Measurements from ENCODE around the gene OR14A16. TPM values are rescaled to one million over a fixed set of nuclear protein-coding genes. Genes with fewer than 3 reads are reported as not detected.

OR14A16 gene, protein sequence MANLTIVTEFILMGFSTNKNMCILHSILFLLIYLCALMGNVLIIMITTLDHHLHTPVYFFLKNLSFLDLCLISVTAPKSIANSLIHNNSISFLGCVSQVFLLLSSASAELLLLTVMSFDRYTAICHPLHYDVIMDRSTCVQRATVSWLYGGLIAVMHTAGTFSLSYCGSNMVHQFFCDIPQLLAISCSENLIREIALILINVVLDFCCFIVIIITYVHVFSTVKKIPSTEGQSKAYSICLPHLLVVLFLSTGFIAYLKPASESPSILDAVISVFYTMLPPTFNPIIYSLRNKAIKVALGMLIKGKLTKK
- total RNA-seq: not detected in 2 replicates

DNA sequence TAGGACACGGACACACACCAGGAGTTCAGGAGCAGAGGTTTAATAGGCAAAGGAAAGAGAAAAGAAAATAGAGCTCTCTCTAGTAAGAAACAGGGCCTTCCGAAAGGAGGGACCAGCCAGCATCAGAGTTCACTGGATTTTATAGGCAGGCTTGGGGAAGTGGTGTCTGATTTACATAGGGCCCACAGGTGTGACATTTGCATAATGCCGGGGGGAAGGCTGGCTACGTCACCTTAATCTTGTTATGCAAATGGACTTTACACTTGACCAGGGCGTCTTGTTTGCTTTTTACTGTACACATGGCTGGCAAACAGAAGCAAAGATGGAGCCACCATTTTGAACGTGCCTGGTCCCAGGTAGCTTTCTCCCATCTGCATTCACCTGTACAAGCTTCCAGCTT is at the start of gene OR14A16:
TSS of gene OR14A16 (minus strand) at position 97 of the 400 bp plus-strand sequence. CDS start 8,390 bp downstream, outside the sequence.

DNA sequence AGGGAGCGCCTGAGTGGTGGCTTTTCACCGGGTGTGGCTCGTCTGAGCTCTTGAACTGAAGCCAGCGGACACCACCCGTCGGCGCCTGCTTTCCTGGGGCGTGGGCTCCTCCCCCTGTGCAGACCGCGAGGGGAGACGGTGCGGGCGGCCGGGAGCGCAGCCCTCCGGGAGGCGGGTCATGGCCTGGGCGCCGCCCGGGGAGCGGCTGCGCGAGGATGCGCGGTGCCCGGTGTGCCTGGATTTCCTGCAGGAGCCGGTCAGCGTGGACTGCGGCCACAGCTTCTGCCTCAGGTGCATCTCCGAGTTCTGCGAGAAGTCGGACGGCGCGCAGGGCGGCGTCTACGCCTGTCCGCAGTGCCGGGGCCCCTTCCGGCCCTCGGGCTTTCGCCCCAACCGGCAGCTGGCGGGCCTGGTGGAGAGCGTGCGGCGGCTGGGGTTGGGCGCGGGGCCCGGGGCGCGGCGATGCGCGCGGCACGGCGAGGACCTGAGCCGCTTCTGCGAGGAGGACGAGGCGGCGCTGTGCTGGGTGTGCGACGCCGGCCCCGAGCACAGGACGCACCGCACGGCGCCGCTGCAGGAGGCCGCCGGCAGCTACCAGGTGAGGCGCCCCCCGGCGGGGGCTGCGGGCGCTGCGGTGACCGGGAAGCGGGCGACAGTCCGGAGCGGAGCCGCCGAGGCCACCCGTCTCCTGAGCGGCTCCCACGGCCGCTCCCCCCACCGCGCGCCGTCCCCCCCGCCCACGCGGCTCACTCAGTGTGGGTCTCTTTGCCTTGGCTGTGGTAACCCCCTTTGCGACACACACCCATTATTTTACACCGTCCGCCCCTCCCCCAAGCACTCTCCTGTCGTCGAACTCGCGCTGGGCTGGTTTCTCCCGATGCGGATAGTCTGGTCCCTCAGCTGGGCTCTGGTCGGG is 33.4 kb upstream of the OR14A16 start, which contains the start of gene TRIM58:
TSS of gene TRIM58 (plus strand) at position 119 of the 916 bp plus-strand sequence. CDS start at position 179, 60 bp downstream.

DNA sequence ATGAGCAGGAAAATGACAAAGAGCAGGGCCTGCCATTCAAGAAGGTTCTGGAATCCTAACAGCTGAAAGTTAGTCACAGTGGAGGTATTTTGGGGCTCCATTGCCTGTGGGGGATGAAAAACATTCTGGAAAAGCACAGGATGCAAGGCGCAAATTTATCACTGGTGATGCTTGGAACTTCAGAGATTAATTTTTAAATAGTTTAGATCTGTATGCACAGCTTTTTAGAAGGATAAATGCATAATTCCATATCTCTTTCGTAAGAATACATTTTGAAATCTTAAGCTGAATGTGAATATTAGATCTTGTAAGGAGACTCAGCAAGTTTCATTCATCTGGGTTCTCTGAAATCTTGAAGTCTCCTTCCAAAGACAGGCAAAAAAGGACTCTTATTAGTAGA is 17.9 kb upstream of the OR14A16 start, which contains the start of gene OR11L1:
TSS of gene OR11L1 (minus strand) at position 101 of the 400 bp plus-strand sequence. CDS start at position 101, 0 bp downstream.

Other genes with a start within 250 kb of the OR14A16 start
- gene OR2G2, start 235.8 kb downstream of the OR14A16 start, total RNA-seq: not detected in 2 replicates
- not detected in 2 replicates for gene OR2G3, start 218.5 kb downstream of the OR14A16 start, total RNA-seq
- not detected in 2 replicates for gene OR13G1, start 144.4 kb downstream of the OR14A16 start, total RNA-seq
- not detected in 2 replicates for gene OR6F1, start 107.5 kb downstream of the OR14A16 start, total RNA-seq
- gene OR14K1, start 85.5 kb downstream of the OR14A16 start, total RNA-seq: not detected in 2 replicates
- not detected in 2 replicates for gene OR14A2, start 76.0 kb downstream of the OR14A16 start, total RNA-seq
- gene OR1C1, start 63.6 kb downstream of the OR14A16 start, total RNA-seq: not detected in 2 replicates
- not detected in 2 replicates for gene OR11L1, start 17.8 kb upstream of the OR14A16 start, total RNA-seq
- gene TRIM58, start 33.1 kb upstream of the OR14A16 start, total RNA-seq: 0.19 and 0.33 TPM in 2 replicates
- gene OR2W3, start 71.5 kb upstream of the OR14A16 start, total RNA-seq: 0.33 TPM in 1 of 2 replicates, not detected in the other
- not detected in 2 replicates for gene OR2T8, start 96.1 kb upstream of the OR14A16 start, total RNA-seq
- gene OR2AJ1, start 100.8 kb upstream of the OR14A16 start, total RNA-seq: not detected in 2 replicates
- gene OR2L8, start 124.7 kb upstream of the OR14A16 start, total RNA-seq: not detected in 2 replicates
- gene OR2AK2, start 141.1 kb upstream of the OR14A16 start, total RNA-seq: 0.19 TPM in 1 of 2 replicates, not detected in the other
- gene OR2L5, start 189.5 kb upstream of the OR14A16 start, total RNA-seq: not detected in 2 replicates
- under 0.01 TPM in 1 of 2 replicates, not detected in the other for gene OR2L2, start 206.0 kb upstream of the OR14A16 start, total RNA-seq
- gene OR2L3, start 222.7 kb upstream of the OR14A16 start, total RNA-seq: not detected in 2 replicates

Measured in vein endothelial cell (primary cell).